Measurements from ENCODE around the gene ALDH7A1. TPM values are rescaled to one million over a fixed set of nuclear protein-coding genes. Genes with fewer than 3 reads are reported as not detected.
"Not testable (repeated sequence)": the region's sequence is repeated elsewhere in the genome, so short reads cannot be mapped to it uniquely, and the experiment has no call there.

The ALDH7A1 gene
- polyA plus RNA-seq, 12 donors: 41.1 to 107 (median 59.9) TPM; not detected in 1

GRCh38 chr5:126540631-126541030, 54.4 kb downstream of the ALDH7A1 start:
- no peak for DNase-seq

- DNase-seq: no peak
Observed at GRCh38 chr5:126538579-126538978, 56.4 kb downstream of the ALDH7A1 start.

GRCh38 chr5:126536874-126537273, 58.1 kb downstream of the ALDH7A1 start:
- DNase-seq: no peak

- no peak for DNase-seq
Observed at GRCh38 chr5:126535856-126536545, 59.0 kb downstream of the ALDH7A1 start.

GRCh38 chr5:126534553-126534952, 60.5 kb downstream of the ALDH7A1 start:
- no peak for DNase-seq

GRCh38 chr5:126531543-126532120, 63.4 kb downstream of the ALDH7A1 start:
- peak; percentile 45 for DNase-seq

GRCh38 chr5:126527892-126528291, 67.1 kb downstream of the ALDH7A1 start:
- DNase-seq: no peak

- DNase-seq: no peak
Observed at GRCh38 chr5:126527158-126527557, 67.9 kb downstream of the ALDH7A1 start.

GRCh38 chr5:126526493-126526892, 68.5 kb downstream of the ALDH7A1 start:
- DNase-seq: no peak

GRCh38 chr5:126525630-126526245, 69.3 kb downstream of the ALDH7A1 start:
- DNase-seq: no peak

GRCh38 chr5:126523818-126524510, 71.1 kb downstream of the ALDH7A1 start:
- no peak for DNase-seq

- no peak for DNase-seq
Observed at GRCh38 chr5:126521130-126521529, 73.9 kb downstream of the ALDH7A1 start.

GRCh38 chr5:126520593-126520953, 74.4 kb downstream of the ALDH7A1 start:
- no peak for DNase-seq

GRCh38 chr5:126519637-126520592, 75.1 kb downstream of the ALDH7A1 start:
- no peak for DNase-seq

- DNase-seq: not testable (repeated sequence)
Observed at GRCh38 chr5:126519223-126519622, 75.8 kb downstream of the ALDH7A1 start.

GRCh38 chr5:126516852-126517251, 78.2 kb downstream of the ALDH7A1 start:
- DNase-seq: no peak

GRCh38 chr5:126516133-126516532, 78.9 kb downstream of the ALDH7A1 start:
- no peak for DNase-seq

GRCh38 chr5:126515337-126515736, 79.7 kb downstream of the ALDH7A1 start:
- DNase-seq: no peak

GRCh38 chr5:126514558-126515141, 80.4 kb downstream of the ALDH7A1 start:
- no peak for DNase-seq

GRCh38 chr5:126514131-126514557, 80.9 kb downstream of the ALDH7A1 start:
- no peak for DNase-seq

GRCh38 chr5:126513703-126514102, 81.3 kb downstream of the ALDH7A1 start:
- DNase-seq: no peak
